ENCODE data around the gene MITF. TPM values are rescaled to one million over a fixed set of nuclear protein-coding genes. Genes with fewer than 3 reads are reported as not detected.

The MITF gene
- total RNA-seq, 4 donors from 2014 or later: 13.7 to 39.0 (median 27.4) TPM

- TF ChIP-seq CTCF (IDR thresholded peaks at IDR 0.05): no peak
- no peak for ATAC-seq (ENCODE audit: low FRiP score)
- DNase-seq (ENCODE audit: low spot score): no peak
These were observed 92.5 kb downstream of the MITF start for GRCh38 chr3:69831737-69832136.

GRCh38 chr3:69833591-69833990 lies 94.3 kb downstream of the MITF start:
- no peak for ATAC-seq (ENCODE audit: low FRiP score)
- DNase-seq (ENCODE audit: low spot score): no peak
- no peak for TF ChIP-seq CTCF (IDR thresholded peaks at IDR 0.05)

- no peak for ATAC-seq (ENCODE audit: low FRiP score)
- TF ChIP-seq CTCF (IDR thresholded peaks at IDR 0.05): no peak
These were observed 99.0 kb downstream of the MITF start for GRCh38 chr3:69838217-69838616.

GRCh38 chr3:69838696-69839515 lies 99.6 kb downstream of the MITF start:
- ATAC-seq (ENCODE audit: low FRiP score): no peak
- DNase-seq (ENCODE audit: low spot score): no peak
- no peak for TF ChIP-seq CTCF (IDR thresholded peaks at IDR 0.05)

More at GRCh38 chr3:69838217-69838616, 99.0 kb downstream of the MITF start:
- no peak for DNase-seq (ENCODE audit: low spot score)

- ATAC-seq (ENCODE audit: low FRiP score): no peak
- no peak for TF ChIP-seq CTCF (IDR thresholded peaks at IDR 0.05)
- DNase-seq (ENCODE audit: low spot score): no peak
These were observed 103.1 kb downstream of the MITF start for GRCh38 chr3:69842351-69842750.

- no peak for TF ChIP-seq CTCF (IDR thresholded peaks at IDR 0.05)
These were observed 103.5 kb downstream of the MITF start for GRCh38 chr3:69842789-69843188.

GRCh38 chr3:69844706-69845105 lies 105.4 kb downstream of the MITF start:
- ATAC-seq (ENCODE audit: low FRiP score): no peak
- no peak for DNase-seq (ENCODE audit: low spot score)
- TF ChIP-seq CTCF (IDR thresholded peaks at IDR 0.05): no peak

More at GRCh38 chr3:69842789-69843188, 103.5 kb downstream of the MITF start:
- no peak for ATAC-seq (ENCODE audit: low FRiP score)
- DNase-seq (ENCODE audit: low spot score): no peak

All from omental fat pad (tissue), 4 donors.